Astrocyte of the hippocampus (primary cell): ENCODE measurements around the gene COLGALT1.

Source experiments
- DNase-seq: peaks from one replicate; pipeline ENCODE4 v3.0.0; 2011; ENCODE audit warnings: low read depth, low spot score

COLGALT1 gene

GRCh38 chr19:17623224-17623935 is 67.9 kb downstream of the COLGALT1 start:
- no peak for DNase-seq

DNA sequence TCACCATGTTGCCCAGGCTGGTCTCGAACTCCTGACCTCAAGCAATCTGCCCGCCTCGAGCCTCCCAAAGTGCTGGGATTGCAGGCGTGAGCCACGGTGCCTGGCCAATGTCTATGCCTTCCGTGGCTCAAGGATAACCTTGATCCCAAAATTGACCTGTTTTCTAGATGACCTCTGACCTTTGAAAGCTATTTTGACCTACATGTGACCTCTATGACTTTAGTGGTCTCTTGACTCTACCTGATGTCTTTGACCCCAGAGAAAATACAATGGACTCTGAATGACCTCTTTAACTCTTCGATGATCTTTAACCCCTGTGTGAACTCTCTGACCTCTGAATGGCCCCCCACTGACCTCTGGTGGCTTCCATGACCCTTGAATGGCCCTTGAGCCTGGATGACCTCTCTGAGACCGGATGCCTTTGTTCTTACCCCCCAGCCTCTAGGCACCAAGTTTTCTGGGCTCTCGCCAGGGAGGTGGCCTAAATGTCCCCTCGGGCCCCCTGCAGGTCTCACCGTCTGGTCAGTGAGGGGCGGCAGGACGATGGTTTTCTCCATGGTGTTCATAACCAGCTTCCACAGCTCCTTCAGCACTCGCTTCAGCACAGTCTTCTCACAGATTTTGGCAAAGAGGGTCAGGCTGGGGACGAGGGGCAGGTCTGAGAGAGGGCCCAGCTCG is 69.0 kb downstream of the COLGALT1 start:
- no peak for DNase-seq

- no peak for DNase-seq
Measured at GRCh38 chr19:17625043-17625442, 69.6 kb downstream of the COLGALT1 start.

DNA sequence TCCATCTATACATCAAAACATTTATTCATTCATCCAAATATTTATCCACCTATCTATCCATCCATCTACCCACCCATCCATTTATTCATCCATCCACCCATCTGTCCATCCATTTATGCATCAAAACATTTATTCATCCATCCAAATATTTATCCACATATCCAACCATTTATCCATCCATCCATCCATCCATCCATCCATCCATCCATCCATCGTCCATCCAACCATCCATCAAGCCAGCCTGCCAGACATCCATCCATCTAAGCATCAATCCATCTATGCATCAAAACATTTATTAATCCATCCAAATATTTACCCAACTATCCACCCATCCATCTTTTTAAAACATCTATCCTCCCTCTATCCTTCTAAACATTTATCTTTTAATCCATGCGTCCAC is 70.5 kb downstream of the COLGALT1 start:
- DNase-seq, result no peak

- no peak for DNase-seq
Measured at GRCh38 chr19:17626456-17627015, 71.1 kb downstream of the COLGALT1 start.

DNA sequence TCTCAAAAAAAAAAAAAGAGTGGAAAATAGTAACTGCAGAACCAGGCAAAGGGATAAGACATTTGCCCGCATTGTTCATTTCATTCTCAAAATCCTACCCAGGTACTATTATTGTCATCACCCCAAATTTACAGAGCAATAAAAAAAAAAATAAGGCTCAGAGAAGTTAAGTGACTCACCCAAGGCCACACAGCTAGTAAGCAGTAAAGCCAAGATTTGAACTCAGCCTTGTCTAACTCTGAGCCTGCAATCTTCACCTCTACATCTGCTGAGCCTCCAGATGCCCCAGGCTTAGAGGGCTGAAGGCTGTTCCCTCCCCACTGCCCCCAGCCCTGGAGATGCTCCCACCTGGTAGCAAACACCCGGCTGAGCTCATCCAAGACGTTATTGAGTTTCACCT is 71.7 kb downstream of the COLGALT1 start:
- DNase-seq, result no peak

- DNase-seq, result no peak
Measured at GRCh38 chr19:17627921-17628320, 72.5 kb downstream of the COLGALT1 start.

DNA sequence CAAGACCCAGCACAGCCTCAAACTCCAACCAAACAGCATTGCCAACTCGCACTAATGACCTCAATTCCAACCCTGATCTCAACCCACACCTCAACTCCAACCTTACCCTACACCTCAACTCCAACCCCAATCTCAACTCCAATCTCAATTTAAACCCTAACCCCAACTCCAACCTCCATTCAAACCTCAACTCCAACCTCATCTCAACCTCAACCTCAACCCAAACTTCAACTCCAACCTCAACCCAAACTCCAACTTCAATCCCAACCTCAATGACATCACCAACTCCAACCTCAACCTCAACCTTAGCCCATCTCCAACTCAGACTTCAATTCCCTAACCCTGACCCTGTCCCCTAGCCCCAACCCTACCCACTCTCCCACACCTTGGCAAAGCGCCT is 74.3 kb downstream of the COLGALT1 start:
- no peak for DNase-seq

DNA sequence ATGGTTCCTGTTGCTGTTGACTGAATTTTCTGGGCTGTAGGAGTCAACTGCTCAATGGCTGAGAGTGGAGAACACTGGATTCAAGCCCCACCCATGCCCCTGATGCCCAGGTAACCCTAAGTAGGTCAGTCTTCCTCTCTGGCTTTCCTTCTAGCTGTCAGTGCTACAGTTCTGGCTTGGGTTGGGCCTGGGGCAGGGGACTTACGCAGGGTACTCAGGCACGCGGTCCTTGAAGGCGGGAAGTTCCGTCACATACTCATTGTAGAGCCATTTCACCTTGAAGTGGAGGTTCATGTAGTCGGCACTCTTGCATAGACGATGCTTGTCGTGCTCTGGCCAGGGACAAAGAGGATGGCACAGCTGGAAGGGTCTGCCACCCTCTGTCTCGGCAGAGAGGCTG is 77.1 kb downstream of the COLGALT1 start:
- no peak for DNase-seq
